Uterus (tissue), 2 donors: ENCODE measurements around the gene CPED1.

ENCODE experiments used
- POLR2A ChIP-seq, 2 donors: fragments of 450-650 bp; IDR thresholded peaks; one replicate each; pipeline ENCODE4 v1.6.1; 2016; ENCODE audit warnings: antibody characterized with exemption in 2 of 2, mild to moderate bottlenecking in 1 of 2, moderate library complexity in 1 of 2
- TF ChIP-seq, protein P1 (sequence below), 4 experiments: fragments of 200-600 bp in 2 of 4; fragments of 450-650 bp in 2 of 4; sonication (generic) in 2 of 4; IDR thresholded peaks; one replicate each; pipeline ENCODE4 v1.5.1; 2016 to 2019; ENCODE audit warnings: antibody characterized with exemption in 4 of 4, mild to moderate bottlenecking in 2 of 4, moderate library complexity in 1 of 4

DNA sequence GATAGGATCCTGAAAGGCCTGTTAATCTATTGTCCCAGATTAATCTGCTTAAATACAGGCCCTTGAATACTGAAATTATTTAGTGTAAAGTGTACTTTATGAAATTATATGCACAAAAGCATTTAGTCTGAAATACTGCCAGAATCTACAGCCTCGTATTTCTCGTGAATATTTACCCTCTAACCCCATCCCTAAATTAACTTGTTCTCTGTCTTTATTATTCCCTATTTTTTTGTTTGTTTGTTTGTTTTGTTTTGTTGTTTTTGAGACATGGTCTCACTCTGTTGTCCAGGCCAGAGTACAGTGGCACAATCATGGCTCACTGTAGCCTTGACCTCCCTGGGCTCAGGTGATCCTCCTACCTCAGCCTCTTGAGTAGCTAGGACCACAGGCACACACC lies 2.7 kb upstream of the CPED1 start:
- TF ChIP-seq, protein P1, sequence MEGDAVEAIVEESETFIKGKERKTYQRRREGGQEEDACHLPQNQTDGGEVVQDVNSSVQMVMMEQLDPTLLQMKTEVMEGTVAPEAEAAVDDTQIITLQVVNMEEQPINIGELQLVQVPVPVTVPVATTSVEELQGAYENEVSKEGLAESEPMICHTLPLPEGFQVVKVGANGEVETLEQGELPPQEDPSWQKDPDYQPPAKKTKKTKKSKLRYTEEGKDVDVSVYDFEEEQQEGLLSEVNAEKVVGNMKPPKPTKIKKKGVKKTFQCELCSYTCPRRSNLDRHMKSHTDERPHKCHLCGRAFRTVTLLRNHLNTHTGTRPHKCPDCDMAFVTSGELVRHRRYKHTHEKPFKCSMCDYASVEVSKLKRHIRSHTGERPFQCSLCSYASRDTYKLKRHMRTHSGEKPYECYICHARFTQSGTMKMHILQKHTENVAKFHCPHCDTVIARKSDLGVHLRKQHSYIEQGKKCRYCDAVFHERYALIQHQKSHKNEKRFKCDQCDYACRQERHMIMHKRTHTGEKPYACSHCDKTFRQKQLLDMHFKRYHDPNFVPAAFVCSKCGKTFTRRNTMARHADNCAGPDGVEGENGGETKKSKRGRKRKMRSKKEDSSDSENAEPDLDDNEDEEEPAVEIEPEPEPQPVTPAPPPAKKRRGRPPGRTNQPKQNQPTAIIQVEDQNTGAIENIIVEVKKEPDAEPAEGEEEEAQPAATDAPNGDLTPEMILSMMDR (IDR thresholded peaks at IDR 0.05), result no peak
- TF ChIP-seq POLR2A (IDR thresholded peaks at IDR 0.05), result no peak
